Left ventricle myocardium inferior (tissue), 1 donor: ENCODE measurements around the gene SRP14. TPM values are rescaled to one million over a fixed set of nuclear protein-coding genes. Genes with fewer than 3 reads are reported as not detected.

Experiments used
- DNase-seq: peaks from one replicate; pipeline ENCODE4 v3.0.0-alpha.2; 2020
- H3K27ac ChIP-seq: fragments of 200-600 bp; replicated peaks from 2 replicates; pipeline ENCODE4 v1.8.0; 2021
- H3K27me3 ChIP-seq: fragments of 200-600 bp; 2 replicates; pipeline ENCODE4 v1.8.0; 2021; ENCODE audit warnings: low read depth
- H3K36me3 ChIP-seq: fragments of 200-600 bp; 2 replicates; pipeline ENCODE4 v1.8.0; 2021
- H3K4me1 ChIP-seq: fragments of 200-600 bp; 2 replicates; pipeline ENCODE4 v1.8.0; 2021
- H3K4me3 ChIP-seq: fragments of 200-600 bp; 2 replicates; pipeline ENCODE4 v1.8.0; 2021; ENCODE audit warnings: mild to moderate bottlenecking, moderate library complexity
- H3K9me3 ChIP-seq: fragments of 200-600 bp; replicated peaks from 2 replicates; pipeline ENCODE4 v1.8.0; 2021
- intact Hi-C: fragments of 100-400 bp; cut with micrococcal nuclease; formaldehyde crosslinking; loops from one replicate; pipeline ENCODE4 v1.11.0; 2022
- total RNA-seq: library from RNA; stranded (reverse); fragmentation: NEBNext Ultra II Directional; extraction: Animal tissue kit (Norgen Biotek cat#: 25700); gene quantifications from one replicate; pipeline ENCODE4 v1.2.1, GENCODE V29; 2021
- TF ChIP-seq, protein P1 (sequence below): fragments of 200-600 bp; IDR thresholded peaks from 2 replicates; pipeline ENCODE4 v1.8.0; 2021; ENCODE audit warnings: antibody characterized with exemption, mild to moderate bottlenecking, borderline replicate concordance
- donor health status: DM: no; HTN: yes; CAD: no; lungs with severe emphysema.

Gene SRP14
- total RNA-seq, 1 donor from 2014 or later = 240 TPM

DNA sequence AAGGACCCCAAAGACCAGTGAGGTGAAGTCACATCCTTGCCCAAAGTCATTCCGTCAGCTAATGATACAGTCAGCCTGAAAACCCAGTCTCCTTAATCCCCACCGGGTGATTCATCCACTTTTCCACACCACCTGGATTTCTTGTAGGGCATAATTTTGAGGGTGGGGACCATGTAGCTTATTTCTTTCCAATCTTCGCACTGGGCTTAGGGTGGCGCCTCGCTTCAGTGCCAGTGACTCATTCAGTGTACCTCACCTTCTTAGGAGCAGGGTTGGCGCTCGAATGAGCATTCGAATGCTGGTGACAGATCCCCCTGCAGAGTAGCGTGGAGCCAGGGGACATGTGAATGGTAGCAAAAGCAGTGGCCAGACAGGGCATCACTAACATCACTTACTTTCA, 45.7 kb upstream of the SRP14 start:
- no peak overlapping the region for H3K27ac ChIP-seq
- H3K4me1 ChIP-seq = peaks cover 62% of the 10 kb centered on the region
- no peak overlapping the region for H3K4me3 ChIP-seq
- H3K27me3 ChIP-seq = no peaks in the 10 kb centered on the region
- DNase-seq = no peak
- H3K36me3 ChIP-seq = no peaks in the 10 kb centered on the region
- H3K9me3 ChIP-seq = no peaks in the 10 kb centered on the region
- intact Hi-C loops = no loop called here
- TF ChIP-seq, protein P1, sequence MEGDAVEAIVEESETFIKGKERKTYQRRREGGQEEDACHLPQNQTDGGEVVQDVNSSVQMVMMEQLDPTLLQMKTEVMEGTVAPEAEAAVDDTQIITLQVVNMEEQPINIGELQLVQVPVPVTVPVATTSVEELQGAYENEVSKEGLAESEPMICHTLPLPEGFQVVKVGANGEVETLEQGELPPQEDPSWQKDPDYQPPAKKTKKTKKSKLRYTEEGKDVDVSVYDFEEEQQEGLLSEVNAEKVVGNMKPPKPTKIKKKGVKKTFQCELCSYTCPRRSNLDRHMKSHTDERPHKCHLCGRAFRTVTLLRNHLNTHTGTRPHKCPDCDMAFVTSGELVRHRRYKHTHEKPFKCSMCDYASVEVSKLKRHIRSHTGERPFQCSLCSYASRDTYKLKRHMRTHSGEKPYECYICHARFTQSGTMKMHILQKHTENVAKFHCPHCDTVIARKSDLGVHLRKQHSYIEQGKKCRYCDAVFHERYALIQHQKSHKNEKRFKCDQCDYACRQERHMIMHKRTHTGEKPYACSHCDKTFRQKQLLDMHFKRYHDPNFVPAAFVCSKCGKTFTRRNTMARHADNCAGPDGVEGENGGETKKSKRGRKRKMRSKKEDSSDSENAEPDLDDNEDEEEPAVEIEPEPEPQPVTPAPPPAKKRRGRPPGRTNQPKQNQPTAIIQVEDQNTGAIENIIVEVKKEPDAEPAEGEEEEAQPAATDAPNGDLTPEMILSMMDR = no peak

DNA sequence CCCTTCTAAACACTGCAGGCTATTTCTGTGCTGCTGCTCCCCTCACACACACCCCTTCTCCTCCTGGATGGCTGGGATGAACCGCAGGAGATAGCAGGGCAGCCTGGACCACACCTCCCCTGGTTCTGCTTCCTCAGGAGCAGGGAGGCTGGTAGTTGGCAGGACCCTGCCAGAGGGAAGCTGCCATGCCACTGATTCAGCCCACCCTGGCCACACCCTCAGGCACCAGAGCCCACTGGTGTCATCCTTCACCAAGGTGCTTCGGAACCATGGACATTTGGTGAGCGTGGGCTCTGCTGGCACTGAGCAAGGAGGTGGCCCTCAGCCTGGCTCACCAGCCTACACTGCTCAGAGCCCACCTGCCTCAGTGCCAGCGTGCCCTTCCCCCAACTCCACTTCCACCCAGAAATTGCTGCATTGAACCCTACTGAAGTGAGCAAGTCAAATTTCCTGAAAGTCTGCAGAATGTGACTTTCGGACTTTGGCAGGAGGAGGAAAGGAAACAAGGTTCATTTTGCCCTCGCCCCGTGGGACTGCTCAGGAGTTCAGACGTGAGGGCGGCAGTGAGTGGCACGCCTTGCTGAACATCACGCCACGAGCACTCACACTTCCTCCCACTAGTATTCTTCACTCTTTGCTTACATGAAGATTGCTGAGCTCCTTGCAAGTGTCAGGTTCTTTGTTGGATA, 43.4 kb upstream of the SRP14 start:
- TF ChIP-seq, protein P1 = no peak
- no peaks in the 10 kb centered on the region for H3K9me3 ChIP-seq
- DNase-seq = no peak
- peak overlapping the region; percentile 75 for H3K27ac ChIP-seq
- intact Hi-C loops = no loop called here
- H3K27me3 ChIP-seq = no peaks in the 10 kb centered on the region
- peak overlapping the region; percentile 54 for H3K4me3 ChIP-seq
- H3K4me1 ChIP-seq = peaks cover 39% of the 10 kb centered on the region
- no peaks in the 10 kb centered on the region for H3K36me3 ChIP-seq

DNA sequence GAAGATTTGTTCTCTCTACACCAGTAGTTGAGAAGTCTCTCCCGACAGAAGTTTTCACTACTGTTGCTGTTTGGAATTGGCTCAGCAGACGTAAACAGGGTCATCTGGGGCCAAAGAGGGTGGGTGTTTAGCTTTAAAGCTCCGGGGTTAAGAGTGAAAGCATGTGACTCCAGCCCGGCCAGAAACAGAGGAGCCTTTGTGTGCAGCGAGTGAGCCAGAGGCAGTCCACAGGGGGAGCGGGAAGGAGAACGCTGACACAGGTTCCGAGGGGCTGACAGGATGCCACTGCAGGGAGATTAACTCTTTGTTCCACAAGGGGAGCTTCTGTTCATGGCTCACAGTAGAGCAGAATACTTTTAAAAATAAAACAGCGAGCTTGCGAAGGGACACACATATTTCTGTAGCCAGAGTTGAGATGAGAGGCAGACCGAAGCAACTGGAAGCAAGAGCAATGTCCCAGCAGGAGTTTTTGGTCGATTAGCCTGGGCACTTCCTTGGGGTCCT, 42.8 kb upstream of the SRP14 start:
- peak overlapping the region; percentile 75 for H3K27ac ChIP-seq

DNA sequence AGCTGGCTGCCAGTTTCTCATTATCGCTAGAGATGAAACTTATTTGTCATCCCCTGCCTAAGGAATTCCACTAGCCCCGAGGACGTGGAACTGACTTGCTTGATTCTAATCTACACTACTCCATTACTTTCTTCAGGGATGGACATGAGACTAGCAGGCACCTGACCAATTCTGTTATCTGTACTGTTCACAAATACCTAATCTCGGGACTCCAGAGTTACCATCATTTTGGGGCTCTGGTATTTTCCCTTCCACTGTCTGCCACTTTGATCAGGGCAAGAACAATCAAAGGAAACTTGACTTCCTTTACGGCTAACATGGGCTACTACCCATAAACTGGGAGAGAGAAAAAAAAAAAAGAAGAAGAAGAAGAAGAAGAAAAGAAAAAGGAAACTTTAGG, 41.9 kb upstream of the SRP14 start:
- H3K36me3 ChIP-seq = no peaks in the 10 kb centered on the region

More for the DNA sequence above, 42.8 kb upstream of the SRP14 start:
- Histone ChIP-seq H3K4me3 (peak overlapping the region; percentile 54), H3K36me3 (no peaks in the 10 kb centered on the region), H3K4me1 (peaks cover 33% of the 10 kb centered on the region), H3K9me3 (no peaks in the 10 kb centered on the region), H3K27me3 (no peaks in the 10 kb centered on the region)
- peak; percentile 78 for DNase-seq
- TF ChIP-seq, protein P1 = peak; percentile 20
- intact Hi-C loops = no loop called here

DNA sequence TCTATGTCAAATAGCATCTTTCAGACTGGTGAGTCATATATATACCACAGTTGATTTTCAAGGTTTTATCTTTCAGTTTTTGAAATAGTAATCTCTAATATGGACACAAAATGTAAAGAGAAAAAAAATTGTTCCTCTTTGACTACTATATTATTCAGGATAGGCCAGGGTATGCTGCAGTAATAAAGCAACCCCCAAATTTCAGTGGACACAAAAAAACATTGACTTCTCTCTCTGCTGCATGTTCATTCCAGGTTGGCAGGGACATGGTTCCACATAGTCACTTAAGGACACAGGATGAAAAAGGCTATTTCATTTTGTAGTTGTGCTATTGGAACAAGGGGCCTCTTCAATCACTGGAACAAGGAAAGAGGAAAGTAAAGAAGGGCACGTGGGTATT, 41.1 kb upstream of the SRP14 start:
- no peaks in the 10 kb centered on the region for H3K9me3 ChIP-seq
- peak overlapping the region; percentile 75 for H3K27ac ChIP-seq
- no peaks in the 10 kb centered on the region for H3K36me3 ChIP-seq
- DNase-seq = no peak
- H3K4me3 ChIP-seq = no peak overlapping the region
- H3K4me1 ChIP-seq = peaks cover 32% of the 10 kb centered on the region
- H3K27me3 ChIP-seq = no peaks in the 10 kb centered on the region
- intact Hi-C loops = no loop called here
- TF ChIP-seq, protein P1 = no peak

More for the DNA sequence above, 41.9 kb upstream of the SRP14 start:
- TF ChIP-seq, protein P1 = no peak
- peaks cover 32% of the 10 kb centered on the region for H3K4me1 ChIP-seq
- no peaks in the 10 kb centered on the region for H3K9me3 ChIP-seq
- intact Hi-C loops = no loop called here
- H3K27ac ChIP-seq = peak overlapping the region; percentile 75
- peak overlapping the region; percentile 54 for H3K4me3 ChIP-seq
- H3K27me3 ChIP-seq = no peaks in the 10 kb centered on the region
- DNase-seq = no peak
